Activated effector memory CD4-positive, alpha-beta T cell treated with Interleukin-2 at 50 U/mL for 16 hours (primary cell): ENCODE measurements around the gene LMF1.
A peak's percentile ranks its signal among the peaks of the same experiment; 100 is the strongest.
"Not testable (repeated sequence)": the region's sequence is repeated elsewhere in the genome, so short reads cannot be mapped to it uniquely, and the experiment has no call there.

Source experiments
- DNase-seq: peaks from one replicate; pipeline ENCODE4 v3.0.0-alpha.2; 2020

Gene LMF1

DNA sequence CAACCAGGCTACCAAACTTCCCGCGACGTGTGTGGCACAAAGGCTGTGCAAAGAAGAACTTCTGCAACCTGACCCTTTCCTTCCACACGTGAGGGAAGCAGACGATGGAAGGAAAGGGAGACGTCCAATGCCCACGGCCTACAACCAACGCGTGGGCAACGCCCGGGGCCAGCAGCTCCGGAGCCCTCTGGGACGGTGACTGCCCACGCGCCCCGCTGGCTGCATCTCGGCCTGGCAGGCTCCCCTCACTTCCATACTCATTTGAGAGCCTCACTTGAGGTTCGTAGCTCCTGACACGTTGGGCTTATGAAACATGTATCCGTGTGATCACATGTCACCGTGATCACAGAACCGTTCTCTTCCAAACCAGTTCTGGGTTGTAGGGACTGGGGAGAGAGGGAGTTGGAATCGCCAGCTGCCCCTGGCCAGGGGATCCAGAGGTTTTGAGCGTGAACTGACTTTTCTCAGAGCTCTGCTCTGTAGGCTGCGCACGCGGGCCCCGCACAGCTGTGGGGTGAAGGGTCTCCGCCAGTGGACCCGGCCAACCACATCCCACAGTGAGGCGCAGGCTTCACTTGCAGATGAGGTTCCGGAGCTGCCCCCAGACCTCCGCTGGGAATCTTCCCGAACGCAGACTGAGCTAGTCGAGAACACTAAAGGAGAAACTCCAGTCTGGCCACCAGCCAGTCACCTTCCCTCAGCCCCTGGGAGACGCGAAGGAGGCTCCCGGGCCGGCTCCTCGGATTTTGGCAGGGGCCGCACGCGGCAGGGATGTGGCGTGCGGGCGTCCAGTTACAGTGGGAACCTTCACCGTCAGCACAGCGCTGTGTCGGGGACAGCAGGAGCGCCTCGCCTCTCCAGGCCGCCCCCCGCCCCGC lies 1.0 kb downstream of the LMF1 start:
- DNase-seq, result no peak

GRCh38 chr16:968620-969019 lies 2.2 kb downstream of the LMF1 start:
- DNase-seq, result no peak

DNA sequence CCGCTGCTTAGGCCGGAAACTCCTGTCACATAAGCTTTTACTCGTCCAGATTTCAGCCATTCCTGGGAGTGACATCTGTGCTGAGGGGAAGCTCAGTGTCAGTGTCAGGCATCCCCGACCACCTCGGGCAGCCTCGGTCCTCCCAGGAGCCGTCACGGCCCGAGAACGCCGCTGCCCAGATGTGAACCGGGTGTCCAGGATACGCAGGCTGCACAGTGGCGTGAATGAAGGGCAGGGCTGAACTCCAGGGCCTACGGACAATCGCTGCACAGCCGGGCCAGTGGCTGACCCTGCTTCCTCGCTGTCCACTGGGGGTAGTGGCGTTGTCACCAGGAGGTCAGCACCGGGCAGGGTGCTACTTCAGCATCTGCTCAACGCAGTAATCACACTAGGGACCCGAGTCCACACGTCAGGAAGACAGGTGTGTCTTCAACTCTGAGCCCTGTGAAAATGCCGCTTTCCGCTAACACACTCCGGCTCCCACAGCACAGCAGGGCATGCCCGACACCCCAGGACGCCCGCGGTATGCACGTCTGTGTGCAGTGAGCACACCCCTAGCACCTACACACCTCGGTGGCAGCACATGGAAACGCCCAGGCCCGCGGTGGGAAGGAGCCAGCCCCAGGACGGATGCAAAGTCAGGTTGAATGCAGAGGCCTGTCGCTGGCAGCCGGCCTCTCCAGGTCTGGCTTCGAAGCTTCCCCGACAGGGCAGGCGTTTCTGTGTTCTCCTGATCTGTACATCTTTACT lies 3.1 kb downstream of the LMF1 start:
- no peak for DNase-seq

- no peak for DNase-seq
Measured at GRCh38 chr16:967077-967541, 3.7 kb downstream of the LMF1 start.

DNA sequence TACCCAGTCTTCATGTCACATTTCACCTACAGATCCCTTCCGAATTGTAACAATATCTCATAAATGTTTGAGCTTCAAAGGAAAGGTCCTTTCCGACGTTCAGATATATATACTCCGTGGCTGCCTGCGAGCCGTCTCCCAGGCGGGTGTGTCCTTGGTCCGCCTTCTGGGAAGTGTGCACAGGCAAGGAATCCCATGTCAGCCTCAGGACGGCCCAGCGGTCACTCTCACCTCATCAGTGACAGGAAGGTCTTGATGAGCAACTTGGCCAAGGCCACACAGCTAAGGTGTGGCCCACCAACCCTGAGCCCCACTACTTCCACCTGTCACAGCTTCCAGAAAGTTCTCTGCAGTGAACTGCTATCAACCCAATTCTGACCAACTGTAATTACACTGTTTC lies 4.3 kb downstream of the LMF1 start:
- no peak for DNase-seq

- DNase-seq, result no peak
Measured at GRCh38 chr16:966035-966434, 4.7 kb downstream of the LMF1 start.

GRCh38 chr16:965487-965886 lies 5.3 kb downstream of the LMF1 start:
- DNase-seq, result no peak

- no peak for DNase-seq
Measured at GRCh38 chr16:965036-965395, 5.8 kb downstream of the LMF1 start.

GRCh38 chr16:964356-965035 lies 6.3 kb downstream of the LMF1 start:
- peak; percentile 78 for DNase-seq

DNA sequence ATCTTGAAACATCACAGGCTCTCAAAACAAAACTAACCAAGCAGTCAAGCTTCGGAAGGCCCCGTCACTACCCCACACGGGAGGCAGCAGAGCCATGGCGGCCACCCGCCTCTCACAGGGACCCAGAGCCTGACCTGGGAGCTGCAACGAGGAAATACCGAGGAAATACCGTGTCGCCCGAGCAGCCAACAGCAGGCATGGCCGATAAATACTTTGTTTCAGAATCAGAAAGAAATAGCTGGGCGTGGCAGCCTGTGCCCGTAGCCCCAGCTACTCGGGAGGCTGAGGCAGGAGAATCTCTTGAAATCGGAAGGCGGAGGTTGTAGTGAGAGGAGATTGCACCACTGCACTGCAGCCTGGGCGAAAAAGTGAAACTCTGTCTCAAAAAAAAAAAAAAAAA lies 6.9 kb downstream of the LMF1 start:
- DNase-seq, result no peak

DNA sequence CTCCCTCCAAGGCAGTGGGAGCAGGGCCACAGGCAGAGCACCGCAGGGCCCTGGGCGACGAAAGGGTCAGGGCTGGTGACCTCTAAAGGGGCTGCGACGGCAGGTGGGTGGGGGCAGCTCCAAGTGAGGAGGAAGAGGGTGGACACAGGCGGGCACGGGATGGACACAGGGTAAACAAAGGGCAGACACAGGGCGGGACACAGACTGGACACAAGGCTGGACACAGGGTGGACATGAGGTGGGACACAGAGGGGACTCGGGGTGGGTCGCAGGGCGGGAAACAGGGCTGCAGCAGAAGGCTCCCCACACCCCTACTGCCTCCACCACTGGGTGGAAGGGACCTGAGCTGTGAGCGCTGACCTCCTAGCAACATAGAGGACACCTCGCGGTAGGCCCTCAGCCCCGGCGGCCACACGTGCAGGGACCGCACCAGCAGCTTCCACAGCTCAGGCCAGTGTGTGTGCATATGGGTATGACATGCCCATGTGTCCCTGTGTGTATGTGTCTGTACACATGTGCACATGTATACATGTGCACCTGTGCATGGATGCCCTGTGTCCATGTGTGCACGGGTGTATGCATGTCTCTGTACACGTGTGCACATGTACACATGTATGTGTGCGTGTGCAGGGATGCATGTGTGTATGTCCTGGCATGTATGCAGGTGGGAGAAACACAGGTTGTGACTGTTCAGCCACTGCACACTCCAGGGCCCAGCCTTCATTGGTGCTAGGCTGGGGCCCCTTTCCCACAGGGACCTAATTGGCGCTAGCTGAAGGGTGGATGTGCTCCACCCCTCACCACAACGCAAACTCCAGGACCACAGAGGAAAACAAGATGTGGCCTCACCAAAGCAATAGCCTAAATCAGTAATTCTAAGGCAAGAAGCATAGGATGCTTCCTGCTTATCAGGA lies 7.6 kb downstream of the LMF1 start:
- no peak for DNase-seq

DNA sequence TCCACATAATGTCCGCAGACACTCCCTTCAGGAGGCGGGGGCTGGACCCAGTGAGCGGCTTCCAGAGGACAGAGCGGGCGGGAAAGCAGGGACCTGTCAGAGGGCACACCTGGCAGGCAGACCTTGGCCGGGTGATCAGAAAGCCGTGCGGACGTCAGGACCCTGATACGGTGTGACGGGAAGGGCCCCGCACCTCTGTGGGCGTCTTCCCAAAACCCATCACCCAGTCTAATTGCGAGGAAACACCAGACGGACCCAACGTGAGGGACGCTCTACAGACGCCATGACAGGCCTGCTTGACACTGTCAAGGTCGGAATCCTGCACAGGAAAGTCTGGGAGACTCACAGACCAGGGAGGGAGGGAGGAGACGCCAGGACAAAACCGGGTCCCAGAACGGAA lies 8.4 kb downstream of the LMF1 start:
- no peak for DNase-seq

DNA sequence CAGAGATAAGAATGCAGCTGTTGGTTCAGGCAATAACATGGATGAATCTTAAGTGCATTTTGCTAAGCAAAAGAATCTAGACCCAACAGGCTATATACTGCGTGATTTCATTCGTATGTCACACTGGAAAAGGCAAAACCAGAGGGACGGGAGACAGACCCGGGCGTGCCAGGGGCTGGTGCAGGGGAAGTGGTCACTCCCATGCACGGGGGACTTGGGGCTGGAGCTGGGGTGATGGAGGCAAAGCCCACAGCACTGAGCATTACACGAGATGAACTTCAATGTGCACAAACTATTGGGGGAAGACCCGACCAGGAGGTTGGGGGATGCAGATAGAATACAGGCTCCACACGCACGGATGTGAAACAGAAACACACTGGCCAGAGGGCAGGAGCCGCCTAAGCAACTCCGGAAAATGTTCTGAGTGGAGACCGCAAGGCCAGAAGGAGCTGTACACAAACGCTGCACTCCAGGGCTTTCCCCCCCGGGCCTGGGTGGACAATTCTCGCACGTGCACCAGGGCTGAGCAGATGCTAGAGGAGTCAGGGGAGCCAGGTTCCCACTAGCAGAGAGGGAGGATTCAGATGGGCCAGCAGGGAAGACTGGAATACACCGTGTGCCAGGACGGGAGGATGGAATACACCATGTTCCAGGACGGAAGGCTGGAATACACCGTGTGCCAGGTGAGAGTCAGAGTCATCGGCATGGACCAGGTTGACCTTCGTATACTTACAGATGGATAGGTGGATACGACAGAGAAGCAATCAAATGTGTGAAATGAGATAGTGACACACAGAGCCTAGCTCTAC lies 11.3 kb downstream of the LMF1 start:
- DNase-seq, result no peak

DNA sequence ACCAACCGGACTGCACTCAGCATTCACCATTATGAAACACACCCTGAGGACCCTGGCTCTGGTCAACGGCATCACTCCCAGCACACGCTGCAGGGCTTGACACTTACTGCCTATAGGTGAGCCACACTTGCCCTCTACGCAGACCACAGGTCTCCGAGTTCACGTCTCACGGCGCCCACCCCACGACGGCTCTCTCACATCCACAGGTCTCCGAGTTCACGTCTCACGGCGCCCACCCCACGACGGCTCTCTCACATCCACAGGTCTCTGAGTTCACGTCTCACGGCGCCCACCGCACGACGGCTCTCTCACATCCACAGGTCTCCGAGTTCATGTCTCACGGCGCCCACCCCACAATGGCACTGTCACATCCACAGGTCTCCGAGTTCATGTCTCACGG lies 15.0 kb downstream of the LMF1 start:
- DNase-seq, result not testable (repeated sequence)

DNA sequence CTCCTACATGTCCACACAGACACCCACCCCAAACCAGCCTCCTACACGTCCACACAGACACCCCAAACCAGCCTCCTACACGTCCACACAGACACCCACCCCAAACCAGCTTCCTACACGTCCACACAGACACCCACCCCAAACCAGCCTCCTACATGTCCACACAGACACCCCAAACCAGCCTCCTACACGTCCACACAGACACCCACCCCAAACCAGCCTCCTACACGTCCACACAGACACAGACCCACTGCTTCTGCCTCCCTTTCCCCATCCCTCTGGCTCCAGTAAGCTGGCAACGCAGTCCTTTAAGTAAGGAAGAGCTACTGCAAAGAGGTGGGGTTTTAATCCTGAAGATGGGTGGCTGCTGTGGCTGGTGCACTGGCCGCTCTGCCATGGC lies 17.0 kb downstream of the LMF1 start:
- DNase-seq, result not testable (repeated sequence)

- DNase-seq, result no peak
Measured at GRCh38 chr16:952321-952720, 18.5 kb downstream of the LMF1 start.

DNA sequence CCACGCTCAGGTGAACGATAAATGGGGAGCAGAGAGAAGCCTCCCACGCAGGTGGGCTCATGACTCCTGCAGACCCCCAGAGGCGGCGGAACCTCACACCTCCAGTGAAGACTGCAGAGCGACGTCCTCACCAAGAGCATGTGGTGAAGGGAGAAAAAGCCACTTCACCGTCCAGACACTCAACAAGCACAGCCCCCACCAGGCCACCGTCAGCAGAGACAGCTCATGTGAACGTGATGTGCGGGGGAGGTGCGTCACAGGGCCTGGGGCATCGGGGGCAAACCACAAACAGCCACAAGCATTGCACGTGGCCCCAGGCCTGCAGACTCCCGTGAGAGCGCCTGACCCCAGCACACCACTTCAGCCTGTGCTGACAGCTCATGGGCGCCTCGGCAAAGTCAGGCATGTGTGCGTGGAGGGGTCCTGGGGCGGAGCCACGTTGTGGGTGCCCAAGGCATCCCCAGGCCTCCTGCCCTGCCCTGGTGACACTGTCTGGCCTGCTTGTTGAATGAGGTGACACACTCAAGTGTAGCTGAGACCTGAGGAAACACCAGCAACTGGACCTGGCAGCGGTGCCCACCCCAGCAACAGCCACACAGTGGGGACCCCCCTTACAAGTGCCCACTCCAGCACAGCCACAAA lies 19.0 kb downstream of the LMF1 start:
- DNase-seq, result no peak

- not testable (repeated sequence) for DNase-seq
Measured at GRCh38 chr16:950733-951573, 19.8 kb downstream of the LMF1 start.

- DNase-seq, result not testable (repeated sequence)
Measured at GRCh38 chr16:948767-949166, 22.0 kb downstream of the LMF1 start.

DNA sequence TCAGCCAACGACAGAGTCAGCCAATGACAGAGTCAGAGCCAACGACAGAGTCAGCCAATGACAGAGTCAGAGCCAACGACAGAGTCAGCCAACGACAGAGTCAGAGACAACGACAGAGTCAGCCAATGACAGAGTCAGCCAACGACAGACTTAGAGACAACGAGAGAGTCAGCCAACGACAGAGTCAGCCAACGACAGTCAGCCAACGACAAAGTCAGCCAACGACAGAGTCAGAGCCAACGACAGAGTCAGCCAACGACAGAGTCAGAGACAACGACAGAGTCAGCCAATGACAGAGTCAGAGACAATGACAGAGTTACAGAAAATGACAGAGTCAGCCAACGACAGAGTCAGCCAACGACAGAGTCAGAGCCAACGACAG lies 22.9 kb downstream of the LMF1 start:
- not testable (repeated sequence) for DNase-seq
